ELF-1 (cell line): ENCODE data around the gene SYT5.
A peak's percentile ranks its signal among the peaks of the same experiment; 100 is the strongest.
"Not testable (repeated sequence)": the region's sequence is repeated elsewhere in the genome, so short reads cannot be mapped to it uniquely, and the experiment has no call there.

Experiments used
- DNase-seq: peaks from one replicate; pipeline ENCODE4 v3.0.0-alpha.2; 2016; ENCODE audit warnings: low read depth, low spot score

The SYT5 gene

GRCh38 chr19:55208880-55209692 is 29.0 kb upstream of the SYT5 start, which contains the start of gene PTPRH:
TSS of gene PTPRH (minus strand) at chr19:55209501. CDS start at chr19:55209433, 68 bp downstream.
- DNase-seq = no peak

GRCh38 chr19:55206664-55207500 is 26.8 kb upstream of the SYT5 start:
- DNase-seq = peak; percentile 85

- not testable (repeated sequence) for DNase-seq
These were observed 22.1 kb upstream of the SYT5 start for GRCh38 chr19:55202199-55202598.

GRCh38 chr19:55199620-55200204 is 19.6 kb upstream of the SYT5 start:
- DNase-seq = no peak

- no peak for DNase-seq
These were observed 18.6 kb upstream of the SYT5 start for GRCh38 chr19:55198651-55199050.

- no peak for DNase-seq
These were observed 17.4 kb upstream of the SYT5 start for GRCh38 chr19:55197528-55197927.

GRCh38 chr19:55196803-55197202 is 16.7 kb upstream of the SYT5 start:
- DNase-seq = no peak

GRCh38 chr19:55193481-55193880 is 13.4 kb upstream of the SYT5 start:
- no peak for DNase-seq

GRCh38 chr19:55189403-55189835 is 9.3 kb upstream of the SYT5 start:
- peak; percentile 45 for DNase-seq

GRCh38 chr19:55188625-55189024 is 8.5 kb upstream of the SYT5 start:
- DNase-seq = no peak

- no peak for DNase-seq
These were observed 6.0 kb upstream of the SYT5 start for GRCh38 chr19:55186080-55186479.

- no peak for DNase-seq
These were observed 1.7 kb upstream of the SYT5 start for GRCh38 chr19:55181740-55182139.

- DNase-seq = peak; percentile 89
These were observed 1.1 kb downstream of the SYT5 start for GRCh38 chr19:55178781-55179599.

GRCh38 chr19:55176076-55176475 is 4.0 kb downstream of the SYT5 start:
- DNase-seq = no peak

- peak; percentile 47 for DNase-seq
These were observed 4.8 kb downstream of the SYT5 start for GRCh38 chr19:55175117-55175867.

GRCh38 chr19:55174425-55175116 is 5.5 kb downstream of the SYT5 start:
- no peak for DNase-seq

- peak; percentile 71 for DNase-seq
These were observed 6.2 kb downstream of the SYT5 start for GRCh38 chr19:55173714-55174409.

GRCh38 chr19:55173186-55173713 is 6.8 kb downstream of the SYT5 start:
- DNase-seq = no peak

GRCh38 chr19:55172741-55173140 is 7.3 kb downstream of the SYT5 start:
- no peak for DNase-seq
